BLaER1 (cell line): Measurements from ENCODE around the gene SERPINA5.

Source experiments
- H3K27ac ChIP-seq: shearing (Covaris generic); formaldehyde crosslinking; 2 replicates; pipeline ENCODE4 v1.8.1; 2022
- H3K27me3 ChIP-seq: shearing (Covaris generic); formaldehyde crosslinking; 2 replicates; pipeline ENCODE4 v1.8.1; 2022
- H3K36me3 ChIP-seq: shearing (Covaris generic); formaldehyde crosslinking; 2 replicates; pipeline ENCODE4 v1.8.1; 2022
- H3K4me1 ChIP-seq: shearing (Covaris generic); formaldehyde crosslinking; 2 replicates; pipeline ENCODE4 v1.8.1; 2022
- H3K4me2 ChIP-seq: shearing (Covaris generic); formaldehyde crosslinking; 2 replicates; pipeline ENCODE4 v1.8.1; 2022
- H3K4me3 ChIP-seq: shearing (Covaris generic); formaldehyde crosslinking; 2 replicates; pipeline ENCODE4 v1.8.1; 2022
- H3K9ac ChIP-seq: shearing (Covaris generic); formaldehyde crosslinking; 2 replicates; pipeline ENCODE4 v1.8.1; 2022
- H3K9me3 ChIP-seq: shearing (Covaris generic); formaldehyde crosslinking; 2 replicates; pipeline ENCODE4 v1.8.1; 2022
- H4K20me1 ChIP-seq: shearing (Covaris generic); formaldehyde crosslinking; 2 replicates; pipeline ENCODE4 v1.8.1; 2022
- Cebpa-rat ChIP-seq: shearing (Covaris generic); IDR thresholded peaks from 2 replicates; pipeline ENCODE4 v1.8.1; 2022

SERPINA5 gene

DNA sequence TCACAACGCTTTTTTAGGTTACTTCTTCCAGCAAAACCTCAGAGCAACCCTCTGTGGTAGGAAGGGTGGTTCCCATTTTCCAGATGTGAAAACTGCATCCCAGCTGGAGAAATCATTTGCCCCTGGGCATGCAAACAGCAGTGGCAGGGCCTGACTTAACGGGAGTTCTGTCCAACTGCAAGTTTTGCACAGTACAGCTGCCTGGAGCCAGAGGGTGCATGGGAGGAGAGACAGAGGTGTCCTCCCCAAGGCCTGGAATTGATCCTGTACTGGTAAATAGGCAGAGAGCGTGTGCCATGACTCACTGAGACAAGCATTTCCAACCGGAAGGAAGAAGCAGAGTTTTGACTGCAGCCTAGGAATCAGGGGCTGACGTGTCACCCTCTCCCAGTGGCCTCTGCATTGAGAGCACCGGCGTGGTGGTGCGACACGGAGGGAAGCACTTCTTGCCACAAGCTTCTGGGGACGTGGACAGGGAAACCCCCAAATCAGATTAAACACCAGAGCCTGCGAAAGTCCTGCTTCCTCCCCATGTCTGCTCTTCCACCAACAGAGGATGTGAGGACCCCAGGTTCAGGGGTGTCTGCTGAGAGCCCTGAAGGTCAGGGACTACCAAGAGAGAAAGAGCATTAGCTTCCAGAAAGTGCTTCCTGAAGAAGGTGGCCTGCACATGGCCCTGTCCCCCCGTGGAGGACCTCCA is 39.0 kb upstream of the SERPINA5 start:
- H3K9me3 ChIP-seq: no peaks in the 10 kb centered on the region
- no peak overlapping the region for H3K4me2 ChIP-seq
- no peaks in the 10 kb centered on the region for H4K20me1 ChIP-seq

DNA sequence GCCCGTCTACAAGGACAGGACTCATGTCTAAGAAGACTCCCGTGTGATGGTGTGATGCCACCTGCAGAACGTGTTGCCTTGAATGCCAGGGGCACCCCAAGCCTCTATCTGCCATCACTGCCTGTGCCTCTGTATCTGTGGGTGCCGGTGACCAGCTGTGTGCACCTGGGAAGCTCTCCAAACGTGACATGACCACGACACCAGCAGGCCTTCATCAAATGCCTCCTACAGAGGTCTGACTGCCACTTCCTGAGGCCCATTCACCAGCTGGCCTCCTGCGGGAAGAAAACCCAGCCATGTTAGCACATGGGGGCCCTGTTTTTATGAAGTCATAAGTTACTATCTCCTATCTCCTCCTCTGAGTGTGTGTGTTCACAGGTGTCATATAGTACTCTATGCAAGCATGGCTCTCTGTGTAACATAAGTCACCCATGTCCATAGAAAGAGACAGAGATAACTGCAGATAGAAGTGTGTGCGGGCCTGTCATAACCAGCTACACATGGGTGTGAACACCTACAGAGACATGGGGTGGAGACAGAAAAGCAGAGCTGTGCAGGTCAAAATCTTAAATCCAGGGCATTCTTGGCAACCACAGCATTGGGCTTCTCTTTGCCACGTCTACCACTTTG is 38.3 kb upstream of the SERPINA5 start:
- Histone ChIP-seq H3K9ac (no peak overlapping the region), H3K9me3 (no peaks in the 10 kb centered on the region), H3K4me2 (no peak overlapping the region)

More for the DNA sequence above, 39.0 kb upstream of the SERPINA5 start:
- Histone ChIP-seq H3K27me3 (no peaks in the 10 kb centered on the region), H3K9ac (no peak overlapping the region), H3K27ac (no peak overlapping the region), H3K4me3 (no peak overlapping the region), H3K4me1 (no peaks in the 10 kb centered on the region), H3K36me3 (no peaks in the 10 kb centered on the region)
- no peak for TF ChIP-seq Cebpa-rat

DNA sequence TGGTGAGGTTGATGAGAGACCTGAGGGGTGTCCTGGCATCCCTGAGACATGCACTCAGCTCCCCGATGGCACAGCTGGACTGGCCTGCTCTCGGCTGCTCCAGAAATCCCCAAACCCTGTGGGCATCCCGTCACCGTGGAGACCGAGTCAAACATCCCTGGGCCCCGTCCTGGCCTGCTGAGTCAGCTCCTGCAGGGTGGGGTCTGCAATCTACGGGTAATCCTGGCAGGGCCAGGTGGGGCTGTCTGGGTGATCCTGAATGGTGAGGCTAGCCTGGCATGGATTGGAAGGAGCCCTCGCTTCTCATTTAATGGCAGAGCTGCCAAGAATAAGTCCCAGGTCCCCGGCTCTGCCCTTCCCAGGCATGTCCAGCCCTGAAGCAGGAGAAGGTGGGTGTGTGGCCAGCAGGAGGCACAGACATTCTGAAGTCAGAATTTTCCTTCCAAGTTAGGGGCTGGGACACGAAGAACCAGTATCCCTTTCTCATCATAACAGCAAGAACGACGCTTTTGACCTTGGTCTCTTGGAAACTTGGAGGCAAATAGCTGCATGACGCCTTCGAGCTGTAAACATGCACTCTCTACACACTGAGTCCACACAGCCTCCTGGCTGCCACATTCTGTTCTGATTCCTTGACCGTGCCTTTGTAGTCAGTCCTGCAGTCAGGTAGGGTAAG is 37.6 kb upstream of the SERPINA5 start:
- Histone ChIP-seq H3K4me2 (no peak overlapping the region), H3K4me1 (no peaks in the 10 kb centered on the region), H3K4me3 (no peak overlapping the region), H4K20me1 (no peaks in the 10 kb centered on the region), H3K27ac (no peak overlapping the region), H3K27me3 (no peaks in the 10 kb centered on the region), H3K9ac (no peak overlapping the region), H3K9me3 (no peaks in the 10 kb centered on the region), H3K36me3 (no peaks in the 10 kb centered on the region)
- TF ChIP-seq Cebpa-rat: no peak

More for the DNA sequence above, 38.3 kb upstream of the SERPINA5 start:
- TF ChIP-seq Cebpa-rat: no peak
- no peaks in the 10 kb centered on the region for H3K4me1 ChIP-seq
- H4K20me1 ChIP-seq: no peaks in the 10 kb centered on the region
- no peaks in the 10 kb centered on the region for H3K27me3 ChIP-seq
- H3K4me3 ChIP-seq: no peak overlapping the region
- H3K36me3 ChIP-seq: no peaks in the 10 kb centered on the region
- no peak overlapping the region for H3K27ac ChIP-seq

DNA sequence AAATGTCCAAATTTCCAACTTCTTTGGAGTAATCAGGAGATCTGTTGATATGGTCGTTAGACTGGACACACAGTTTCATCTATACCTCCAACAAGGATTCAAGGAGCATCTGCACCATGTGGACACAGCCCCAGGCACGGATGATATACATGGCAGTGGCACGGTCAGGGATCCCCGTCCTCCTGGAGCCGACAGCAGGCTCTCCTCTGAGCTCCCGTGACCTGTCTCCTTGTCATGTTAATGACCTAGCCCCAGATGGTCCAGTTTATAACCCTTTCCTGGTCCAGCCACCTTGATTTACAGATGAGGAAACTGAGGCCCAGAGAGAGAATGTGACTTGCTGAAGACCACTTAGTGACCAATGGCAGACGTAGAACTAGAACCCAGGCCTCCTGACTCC is 36.5 kb upstream of the SERPINA5 start:
- H3K27me3 ChIP-seq: no peaks in the 10 kb centered on the region
- no peak overlapping the region for H3K9ac ChIP-seq
- H3K36me3 ChIP-seq: no peaks in the 10 kb centered on the region
- H3K4me2 ChIP-seq: no peak overlapping the region
- H3K27ac ChIP-seq: no peak overlapping the region
- no peaks in the 10 kb centered on the region for H3K9me3 ChIP-seq
- no peak overlapping the region for H3K4me3 ChIP-seq
- no peaks in the 10 kb centered on the region for H3K4me1 ChIP-seq
- TF ChIP-seq Cebpa-rat: no peak
- no peaks in the 10 kb centered on the region for H4K20me1 ChIP-seq

DNA sequence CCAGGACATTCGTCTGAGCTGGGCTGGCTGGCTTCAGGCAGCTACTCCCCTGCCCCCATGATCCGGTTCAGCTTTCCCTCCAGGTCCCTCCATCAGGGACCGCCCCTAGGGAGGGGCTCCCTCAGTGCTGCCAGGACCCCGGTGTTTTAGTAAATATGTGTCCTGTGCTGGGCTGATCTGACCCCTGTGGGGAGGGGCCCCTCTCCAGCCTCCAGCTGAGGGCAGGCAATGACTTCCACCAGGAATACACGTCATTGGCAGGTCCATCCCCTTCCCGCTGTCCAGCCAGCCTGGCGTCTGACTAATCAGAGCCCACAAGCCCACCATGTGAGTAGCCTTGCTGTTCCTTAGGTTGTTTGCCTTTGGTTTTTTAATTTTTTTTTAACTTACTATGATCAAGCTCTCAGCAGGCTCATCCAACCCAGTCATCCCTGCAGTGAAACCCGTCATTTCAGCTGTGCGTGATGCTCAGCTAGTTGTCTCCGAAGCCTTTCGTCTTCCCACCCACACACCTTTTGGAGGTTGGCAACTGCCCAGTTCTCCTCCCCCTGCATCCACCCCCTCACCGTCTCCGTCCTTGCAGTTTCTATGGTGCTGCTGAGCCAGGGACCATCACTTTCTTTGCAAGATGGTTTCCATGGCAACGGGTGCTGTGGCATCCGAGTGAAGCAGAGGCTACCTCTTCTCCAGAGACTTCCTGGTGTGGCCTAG is 35.9 kb upstream of the SERPINA5 start:
- TF ChIP-seq Cebpa-rat: no peak
- Histone ChIP-seq H3K36me3 (no peaks in the 10 kb centered on the region), H3K27ac (no peak overlapping the region), H3K9ac (no peak overlapping the region), H3K4me1 (no peaks in the 10 kb centered on the region), H3K4me3 (no peak overlapping the region), H4K20me1 (no peaks in the 10 kb centered on the region), H3K9me3 (no peaks in the 10 kb centered on the region), H3K4me2 (no peak overlapping the region), H3K27me3 (no peaks in the 10 kb centered on the region)

DNA sequence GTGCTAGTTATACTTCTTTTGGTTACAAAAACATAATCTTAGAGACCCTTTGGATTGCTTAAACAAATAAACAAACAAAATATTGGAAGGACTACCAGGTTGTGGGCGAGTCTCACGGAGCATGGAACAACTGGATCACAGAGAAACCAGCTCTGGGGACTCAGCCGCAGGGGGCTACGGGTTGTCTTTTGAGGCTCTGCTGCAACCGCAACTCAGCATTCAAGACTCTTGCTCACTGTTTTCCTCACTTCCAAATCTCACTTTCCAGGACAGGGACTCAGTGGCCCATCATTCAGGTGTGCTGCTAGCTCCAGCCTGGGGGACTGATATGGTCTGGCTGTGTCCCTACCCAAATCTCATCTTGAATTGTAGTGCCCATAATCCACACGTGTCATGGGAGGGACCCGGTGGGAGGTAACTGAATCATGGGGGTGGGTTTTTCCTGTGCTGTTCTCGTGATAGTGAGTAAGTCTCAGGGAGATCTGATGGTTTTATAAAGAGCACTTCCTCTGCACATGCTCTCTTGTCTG is 34.0 kb upstream of the SERPINA5 start:
- no peak overlapping the region for H3K9ac ChIP-seq
- no peak overlapping the region for H3K4me2 ChIP-seq
- H4K20me1 ChIP-seq: no peaks in the 10 kb centered on the region
- no peak for TF ChIP-seq Cebpa-rat
- H3K4me3 ChIP-seq: no peak overlapping the region
- H3K36me3 ChIP-seq: no peaks in the 10 kb centered on the region
- H3K27ac ChIP-seq: no peak overlapping the region
- H3K9me3 ChIP-seq: no peaks in the 10 kb centered on the region
- H3K27me3 ChIP-seq: no peaks in the 10 kb centered on the region
- no peaks in the 10 kb centered on the region for H3K4me1 ChIP-seq

DNA sequence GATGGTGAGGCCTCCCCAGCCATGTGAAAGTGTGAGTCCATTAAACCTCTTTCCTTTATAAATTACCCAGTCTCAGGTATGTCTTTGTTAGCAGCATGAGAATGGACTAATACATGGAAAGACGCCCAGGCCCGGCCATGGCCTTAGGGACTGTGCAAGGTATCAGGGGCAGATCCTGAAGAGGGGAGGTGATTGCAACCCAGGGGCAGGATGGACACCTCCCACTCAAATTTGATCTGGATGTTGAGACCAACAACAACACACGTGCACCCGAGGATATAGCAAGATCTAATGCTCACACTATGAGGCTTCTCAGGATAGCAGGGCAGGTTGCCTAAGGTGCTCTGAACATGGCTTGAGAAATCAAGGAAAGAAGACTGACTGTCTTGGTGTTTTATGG is 33.5 kb upstream of the SERPINA5 start:
- H3K4me3 ChIP-seq: no peak overlapping the region
- no peaks in the 10 kb centered on the region for H3K27me3 ChIP-seq
- no peaks in the 10 kb centered on the region for H4K20me1 ChIP-seq
- H3K36me3 ChIP-seq: no peaks in the 10 kb centered on the region
- H3K4me1 ChIP-seq: no peaks in the 10 kb centered on the region
- no peaks in the 10 kb centered on the region for H3K9me3 ChIP-seq
- H3K4me2 ChIP-seq: no peak overlapping the region
- no peak overlapping the region for H3K9ac ChIP-seq
- TF ChIP-seq Cebpa-rat: no peak
- H3K27ac ChIP-seq: no peak overlapping the region

DNA sequence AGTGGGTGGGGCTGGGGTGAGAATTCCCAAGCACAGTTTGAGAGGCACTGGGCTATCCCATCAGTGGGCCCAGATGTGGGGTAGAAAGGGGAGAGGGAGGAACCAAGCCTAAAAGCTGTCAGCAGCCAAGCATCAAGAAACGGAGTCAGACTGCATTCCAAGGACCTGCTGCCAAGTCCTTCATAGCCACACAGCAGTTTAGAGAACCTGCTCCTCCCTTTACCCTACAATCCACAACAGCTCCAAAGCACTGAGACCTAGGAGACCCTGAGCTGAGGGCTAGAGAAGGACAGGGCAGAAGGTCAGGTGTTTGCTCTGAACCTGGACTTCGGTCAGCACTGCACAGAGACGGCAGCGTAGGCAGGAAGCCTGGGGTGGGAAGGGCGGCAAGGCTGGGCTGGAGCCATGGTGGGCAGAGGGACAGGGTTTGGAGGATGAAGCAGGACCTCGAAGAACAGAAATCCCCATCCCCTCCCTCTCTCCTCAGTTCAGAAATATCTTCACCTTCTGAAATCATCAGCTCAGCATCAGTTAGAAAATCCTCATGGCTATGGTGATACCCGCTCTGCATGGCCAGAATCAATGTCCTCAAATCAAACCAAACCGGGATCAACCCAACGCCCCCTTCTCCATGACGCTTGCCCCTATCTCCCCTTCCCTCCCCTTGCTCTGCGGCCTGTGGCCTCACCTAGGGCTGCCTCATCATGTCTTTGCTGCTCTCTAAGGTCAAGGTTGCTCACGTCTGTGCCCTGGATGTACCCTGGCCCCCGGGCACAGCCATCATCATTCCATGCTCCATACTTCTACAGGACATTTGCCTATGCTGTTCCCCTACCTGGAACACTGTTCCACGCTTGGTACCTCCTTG is 32.9 kb upstream of the SERPINA5 start:
- H3K4me2 ChIP-seq: no peak overlapping the region
- H3K4me3 ChIP-seq: no peak overlapping the region
- no peak overlapping the region for H3K9ac ChIP-seq
- H3K9me3 ChIP-seq: no peaks in the 10 kb centered on the region
- H4K20me1 ChIP-seq: no peaks in the 10 kb centered on the region
- no peaks in the 10 kb centered on the region for H3K36me3 ChIP-seq
- no peaks in the 10 kb centered on the region for H3K27me3 ChIP-seq
- H3K27ac ChIP-seq: no peak overlapping the region
- TF ChIP-seq Cebpa-rat: no peak
- no peaks in the 10 kb centered on the region for H3K4me1 ChIP-seq
